GM21786 (cell line): Measurements from ENCODE around the gene SYNPO.

Experiments
- ATAC-seq: cut with Tn5 transposase; IDR thresholded peaks from one replicate; pipeline ENCODE4 v1.9.1; 2021; ENCODE audit not compliant: unreplicated experiment

Gene SYNPO

DNA sequence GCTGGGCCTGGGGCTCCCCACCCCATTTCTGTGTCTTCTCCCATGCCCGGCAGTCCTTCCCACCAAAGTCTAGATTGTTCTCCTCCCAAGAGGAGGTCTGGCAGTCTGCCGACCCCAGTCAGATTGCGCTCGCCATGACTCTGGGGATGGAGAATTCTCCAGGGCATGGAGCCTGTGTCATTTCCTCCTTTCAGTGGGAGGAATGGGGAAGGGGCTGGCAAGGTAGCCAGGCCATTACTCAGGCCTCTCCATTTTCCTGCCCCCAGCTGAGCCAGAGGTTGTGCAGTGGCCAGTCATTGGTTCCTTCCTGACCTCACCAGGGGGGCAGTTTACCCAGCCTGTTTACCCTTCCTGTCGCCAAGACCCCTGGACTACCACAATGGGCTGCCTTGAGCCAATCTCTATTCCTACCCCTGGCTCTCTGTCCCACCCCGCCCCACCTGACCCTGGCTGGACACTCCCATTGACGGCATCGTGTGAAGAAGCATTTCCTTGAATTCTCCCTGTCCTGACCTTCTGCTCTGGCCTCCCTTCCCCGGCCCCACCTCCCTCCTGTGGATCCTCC lies 628 bp downstream of the SYNPO start:
- no peak for ATAC-seq

DNA sequence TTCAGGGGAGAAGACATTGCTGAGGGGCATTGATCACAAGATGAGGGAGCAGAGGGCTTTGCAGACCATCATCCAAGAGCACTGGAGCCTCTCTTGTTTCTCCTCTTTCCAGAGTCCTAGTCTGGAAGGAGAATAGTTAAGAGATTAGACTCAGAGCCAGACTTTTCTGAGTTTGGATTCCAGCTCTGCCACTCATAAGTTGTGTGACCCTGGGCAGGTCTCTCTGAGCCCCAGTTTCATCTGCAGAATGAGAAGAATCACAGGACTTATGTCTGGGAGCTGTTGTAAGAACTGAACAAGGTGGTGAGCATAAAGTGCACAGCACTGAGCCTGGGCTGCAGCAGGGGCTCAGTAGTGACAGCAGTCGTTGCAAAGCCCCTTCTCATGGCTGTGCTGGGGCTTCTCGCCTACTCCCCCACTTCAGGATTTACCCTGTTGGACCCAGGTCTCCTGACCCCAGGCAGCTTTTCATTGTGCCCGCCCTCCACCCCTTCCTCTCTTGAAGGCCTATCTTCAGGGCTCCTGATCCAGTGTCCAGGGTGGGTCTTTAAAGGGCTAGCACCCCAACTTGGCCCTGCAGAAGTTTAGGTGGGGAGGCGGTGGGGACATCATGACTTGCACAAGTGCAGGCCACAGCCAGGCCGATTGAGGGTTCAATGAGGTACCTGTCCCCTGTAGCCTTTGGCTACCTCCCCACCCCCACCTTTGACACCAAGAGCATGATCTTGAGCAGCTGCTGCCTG lies 1.5 kb downstream of the SYNPO start:
- no peak for ATAC-seq

DNA sequence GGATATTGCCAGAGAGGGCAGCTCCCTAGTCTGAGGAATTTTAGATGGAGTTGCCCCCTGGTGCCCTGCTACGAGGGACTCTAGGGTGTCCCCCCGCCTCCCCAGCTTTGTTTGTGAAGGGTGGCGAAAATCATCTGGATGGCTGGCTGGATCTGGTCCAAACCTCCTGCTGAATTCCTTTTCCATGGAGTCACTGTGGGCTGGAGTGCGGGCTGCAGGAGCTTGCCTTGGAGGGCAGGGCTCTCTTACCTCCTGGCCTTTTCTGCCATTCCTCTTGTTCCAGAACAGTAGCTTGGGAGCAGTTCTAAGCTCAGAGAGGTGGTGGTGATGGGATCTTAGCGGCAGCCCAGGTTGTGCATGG lies 2.1 kb downstream of the SYNPO start:
- no peak for ATAC-seq

DNA sequence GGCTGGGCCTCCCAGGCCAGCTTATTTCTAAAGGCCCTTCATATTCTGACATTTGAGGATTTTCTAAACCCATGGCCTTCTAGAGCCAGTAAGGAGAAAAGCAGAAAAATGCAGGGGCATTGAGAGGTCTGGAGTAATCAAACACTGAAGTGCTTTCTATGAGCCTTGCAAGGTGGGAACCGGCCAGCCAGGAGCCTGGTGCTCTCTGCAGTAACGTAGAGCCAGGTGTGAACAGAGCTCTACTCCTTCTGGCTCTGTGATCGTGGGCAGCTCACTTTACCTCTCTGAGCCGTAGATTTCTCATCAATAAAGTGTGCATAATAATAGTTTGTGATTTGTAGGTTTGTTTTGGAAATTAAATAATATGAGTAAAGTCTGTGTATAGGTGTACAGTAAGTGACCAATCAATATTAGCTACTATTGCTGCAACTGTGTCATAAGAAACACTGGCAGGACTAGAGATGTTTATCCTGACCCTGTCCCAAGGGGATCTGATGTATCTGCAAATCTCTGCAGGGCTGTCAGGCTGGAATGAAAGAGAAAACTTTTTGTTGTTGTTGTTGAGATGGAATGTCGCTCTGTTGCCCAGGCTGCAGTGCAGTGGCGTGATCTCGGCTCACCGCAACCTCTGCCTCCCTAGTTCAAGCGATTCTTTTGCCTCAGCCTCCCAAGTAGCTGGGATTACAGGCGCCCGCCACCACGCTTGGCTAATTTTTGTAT lies 2.7 kb downstream of the SYNPO start:
- ATAC-seq, result no peak

DNA sequence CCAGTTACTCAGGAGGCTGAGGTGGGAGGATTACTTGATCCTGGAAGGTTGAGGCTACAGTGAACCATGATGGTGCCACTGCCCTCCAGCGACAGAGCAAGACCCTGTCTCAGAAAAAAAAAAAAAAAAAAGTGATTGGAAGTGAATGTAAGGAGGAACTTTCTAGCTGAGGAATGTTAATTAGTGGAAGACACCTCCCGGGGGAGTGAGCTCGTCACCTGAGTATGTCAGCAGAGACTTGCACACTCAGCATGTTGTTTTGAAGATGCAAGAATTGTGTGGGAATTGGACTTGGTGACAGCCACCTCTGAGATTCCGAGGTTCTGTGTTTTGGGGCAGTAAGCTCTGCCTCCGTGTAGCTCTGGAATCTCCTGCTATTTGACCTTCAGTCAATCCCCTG lies 3.6 kb downstream of the SYNPO start:
- no peak for ATAC-seq

DNA sequence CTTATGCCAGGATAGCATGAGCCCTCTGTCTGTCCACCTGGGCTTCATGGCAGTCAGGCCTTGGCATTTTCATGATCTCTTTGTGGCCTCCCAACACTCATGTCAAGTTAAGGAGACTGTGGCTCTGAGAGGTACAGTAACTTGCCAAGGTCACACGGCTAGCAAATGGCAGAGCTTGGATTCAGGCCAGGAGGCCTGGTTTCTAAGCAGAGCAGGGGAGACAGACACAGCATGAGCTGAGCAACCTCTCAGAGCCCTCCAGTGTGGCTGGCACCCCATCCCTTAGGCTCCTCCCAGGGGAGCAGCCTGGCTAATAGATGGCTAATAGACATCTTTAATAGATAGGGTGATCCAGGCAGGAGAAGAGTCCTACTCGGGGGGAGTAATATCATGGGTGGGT lies 4.1 kb downstream of the SYNPO start:
- no peak for ATAC-seq

DNA sequence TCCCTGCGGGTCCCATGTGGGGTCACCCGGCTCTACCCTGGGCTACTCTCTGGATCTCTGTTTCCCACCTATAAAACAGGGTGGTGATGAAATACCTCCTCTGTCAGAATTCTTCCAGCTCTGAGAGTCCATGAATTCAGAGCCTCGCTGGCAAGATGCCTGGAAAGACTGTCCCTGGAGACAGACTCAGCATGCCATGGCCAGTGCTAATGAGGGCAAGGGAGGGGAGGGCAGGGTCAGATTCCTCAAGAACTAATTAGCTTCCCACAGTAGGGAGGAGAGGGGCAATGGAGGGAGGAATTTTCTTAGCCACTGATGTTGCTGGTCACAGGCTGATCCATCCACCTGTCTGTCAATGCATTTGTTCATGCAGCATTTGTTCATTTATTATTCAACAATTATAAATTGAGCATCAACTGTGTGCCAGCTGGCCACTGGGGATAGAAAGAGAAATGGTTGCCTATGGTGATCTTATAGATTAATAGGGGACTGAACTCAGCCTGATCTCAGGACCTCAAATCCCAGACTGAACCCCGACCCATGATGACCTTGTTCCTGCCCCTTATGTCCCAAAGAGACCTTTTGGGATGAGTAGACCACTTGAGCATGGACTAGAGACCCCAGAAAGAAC lies 4.7 kb downstream of the SYNPO start:
- no peak for ATAC-seq

DNA sequence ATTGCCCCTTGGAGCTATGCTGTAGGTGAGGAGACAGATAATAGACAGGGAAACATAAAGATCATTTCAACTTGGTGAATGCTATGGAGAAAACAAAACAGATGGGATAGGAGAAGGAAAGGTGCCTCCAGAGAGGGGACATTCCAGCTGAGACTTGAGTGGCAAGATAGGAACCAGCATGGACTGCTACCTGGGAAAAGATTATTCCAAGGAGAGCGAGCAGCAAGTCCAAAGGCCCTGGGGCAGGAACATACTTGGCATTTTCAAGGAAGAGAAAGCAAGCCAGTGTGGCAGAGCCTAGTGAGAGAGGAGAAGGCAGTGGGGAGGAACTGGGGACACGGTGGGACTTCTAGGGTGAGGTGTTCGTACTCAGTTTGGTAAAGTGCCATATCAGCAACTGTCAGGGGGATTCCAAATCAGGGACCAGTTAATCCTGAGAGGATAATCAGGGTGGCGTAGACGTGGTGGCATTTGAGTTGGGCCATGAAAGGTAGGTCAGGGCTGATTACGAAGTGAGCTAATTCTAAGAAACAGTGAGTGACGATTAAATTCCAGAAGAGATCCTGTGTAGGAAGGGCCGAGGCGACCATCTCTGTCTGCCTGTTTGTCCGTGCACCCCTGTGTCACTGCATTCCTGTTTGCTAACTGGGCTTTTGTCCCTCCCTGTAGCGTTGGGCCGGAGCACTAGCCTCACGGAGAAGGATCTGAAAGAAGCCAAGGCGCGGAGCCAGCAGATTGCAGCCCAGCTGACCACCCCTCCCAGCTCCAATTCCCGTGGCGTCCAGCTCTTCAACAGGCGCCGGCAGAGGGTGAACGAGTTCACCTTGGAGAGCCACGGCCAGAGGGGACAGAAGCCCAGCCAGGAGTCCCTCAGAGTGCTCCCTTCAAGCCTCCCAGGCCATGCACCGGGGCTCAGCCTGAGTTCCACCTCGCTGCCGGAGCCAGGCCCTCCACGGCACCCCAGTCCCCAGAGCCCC lies 7.1 kb downstream of the SYNPO start:
- ATAC-seq, result no peak

DNA sequence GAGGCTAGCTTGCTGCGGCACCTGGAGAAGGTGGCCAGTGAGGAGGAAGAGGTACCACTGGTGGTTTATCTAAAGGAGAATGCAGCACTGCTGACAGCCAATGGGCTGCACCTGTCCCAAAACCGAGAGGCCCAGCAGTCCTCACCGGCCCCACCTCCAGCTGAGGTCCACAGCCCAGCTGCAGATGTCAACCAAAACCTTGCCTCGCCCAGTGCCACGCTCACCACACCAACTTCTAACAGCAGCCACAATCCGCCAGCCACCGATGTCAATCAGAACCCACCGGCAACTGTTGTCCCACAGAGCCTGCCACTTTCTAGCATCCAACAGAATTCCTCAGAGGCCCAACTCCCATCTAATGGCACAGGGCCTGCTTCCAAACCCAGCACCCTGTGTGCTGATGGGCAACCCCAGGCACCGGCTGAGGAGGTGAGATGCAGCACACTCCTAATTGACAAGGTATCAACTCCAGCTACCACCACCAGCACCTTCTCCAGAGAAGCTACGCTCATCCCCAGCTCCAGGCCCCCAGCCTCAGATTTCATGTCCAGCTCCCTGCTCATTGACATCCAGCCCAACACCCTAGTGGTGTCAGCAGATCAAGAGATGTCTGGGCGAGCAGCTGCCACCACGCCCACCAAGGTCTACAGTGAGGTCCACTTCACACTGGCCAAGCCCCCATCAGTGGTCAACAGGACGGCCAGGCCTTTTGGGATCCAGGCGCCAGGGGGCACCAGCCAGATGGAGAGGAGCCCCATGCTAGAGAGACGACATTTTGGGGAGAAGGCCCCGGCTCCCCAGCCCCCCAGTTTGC lies 8.0 kb downstream of the SYNPO start:
- ATAC-seq, result no peak

DNA sequence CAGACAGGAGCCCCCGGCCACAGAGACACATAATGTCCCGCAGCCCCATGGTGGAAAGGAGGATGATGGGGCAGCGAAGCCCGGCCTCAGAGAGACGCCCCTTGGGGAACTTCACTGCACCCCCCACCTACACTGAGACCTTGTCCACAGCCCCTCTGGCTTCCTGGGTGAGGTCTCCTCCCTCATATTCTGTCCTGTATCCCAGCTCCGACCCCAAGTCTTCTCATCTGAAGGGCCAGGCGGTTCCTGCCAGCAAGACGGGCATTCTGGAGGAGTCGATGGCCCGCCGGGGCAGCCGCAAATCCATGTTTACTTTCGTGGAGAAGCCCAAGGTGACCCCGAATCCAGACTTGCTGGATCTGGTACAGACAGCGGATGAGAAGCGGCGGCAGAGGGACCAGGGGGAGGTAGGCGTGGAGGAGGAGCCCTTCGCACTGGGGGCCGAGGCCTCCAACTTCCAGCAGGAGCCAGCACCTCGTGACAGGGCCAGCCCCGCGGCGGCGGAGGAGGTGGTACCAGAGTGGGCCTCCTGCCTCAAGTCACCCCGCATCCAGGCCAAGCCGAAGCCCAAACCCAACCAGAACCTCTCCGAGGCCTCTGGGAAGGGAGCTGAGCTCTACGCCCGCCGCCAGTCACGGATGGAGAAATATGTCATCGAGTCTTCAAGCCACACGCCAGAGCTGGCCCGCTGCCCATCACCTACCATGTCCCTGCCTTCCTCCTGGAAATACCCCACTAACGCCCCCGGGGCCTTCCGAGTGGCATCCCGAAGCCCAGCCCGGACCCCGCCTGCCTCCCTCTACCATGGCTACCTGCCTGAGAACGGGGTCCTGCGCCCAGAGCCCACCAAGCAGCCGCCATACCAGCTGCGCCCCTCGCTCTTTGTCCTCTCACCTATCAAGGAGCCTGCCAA lies 8.9 kb downstream of the SYNPO start:
- ATAC-seq, result no peak

DNA sequence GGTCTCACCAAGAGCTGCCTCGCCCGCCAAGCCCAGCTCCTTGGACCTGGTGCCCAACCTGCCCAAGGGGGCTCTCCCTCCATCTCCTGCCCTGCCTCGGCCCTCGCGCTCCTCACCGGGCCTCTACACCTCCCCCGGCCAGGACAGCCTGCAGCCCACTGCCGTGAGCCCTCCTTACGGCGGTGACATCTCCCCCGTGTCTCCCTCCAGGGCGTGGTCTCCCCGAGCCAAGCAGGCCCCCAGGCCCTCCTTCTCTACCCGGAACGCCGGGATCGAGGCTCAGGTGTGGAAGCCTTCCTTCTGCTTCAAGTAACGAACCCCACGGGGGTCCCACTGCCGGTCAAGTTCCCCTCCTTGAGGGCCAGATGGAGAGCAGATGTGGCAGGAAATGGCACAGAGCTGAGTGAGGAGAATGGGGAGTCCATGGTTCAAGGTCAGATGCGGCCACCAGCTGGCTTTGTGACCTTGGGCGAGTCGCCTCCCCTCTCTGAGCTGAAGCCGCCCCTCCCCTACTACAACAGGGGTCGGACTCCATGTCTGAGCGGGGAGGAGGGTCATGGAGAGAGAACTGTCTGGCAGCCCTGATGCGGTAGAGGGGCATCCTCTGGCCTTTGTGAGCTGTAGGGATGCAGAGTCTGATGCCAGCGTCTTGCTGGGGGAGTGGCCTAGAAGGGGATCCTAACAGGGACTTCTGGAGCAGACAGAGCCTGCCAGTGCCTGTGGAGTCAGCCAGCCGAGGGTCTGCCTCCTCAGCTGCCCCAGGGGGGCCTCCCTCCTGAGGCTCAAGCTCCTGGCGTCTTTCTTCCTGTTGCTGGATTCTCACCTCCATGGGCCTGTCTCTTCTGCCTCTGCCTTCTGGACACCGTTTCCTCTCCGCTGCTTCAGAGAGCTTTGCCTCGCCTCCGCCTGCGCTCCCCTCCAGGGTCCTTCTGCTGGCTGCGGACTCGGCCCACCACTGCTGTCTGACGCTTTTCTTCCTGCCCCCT lies 9.9 kb downstream of the SYNPO start:
- no peak for ATAC-seq

DNA sequence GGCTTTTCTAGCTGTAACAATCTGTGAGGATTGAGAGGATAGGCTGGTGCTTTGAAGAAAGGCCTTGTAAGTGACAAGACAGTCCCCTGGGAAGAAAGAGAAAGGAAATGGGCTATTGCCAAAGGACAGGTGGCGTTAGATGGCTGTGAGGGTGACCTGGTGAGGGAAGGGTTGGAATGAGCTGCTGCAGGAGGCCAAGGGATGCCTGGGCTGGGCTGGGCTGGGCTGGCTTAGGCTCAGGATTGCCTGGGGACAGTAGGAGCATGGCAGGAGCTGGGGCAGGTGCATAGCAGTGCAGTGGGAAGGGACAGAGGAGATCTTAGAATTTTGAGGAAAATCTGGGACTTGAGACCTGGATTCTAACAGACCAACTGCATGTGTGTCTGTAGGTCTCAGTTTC lies 10.9 kb downstream of the SYNPO start:
- no peak for ATAC-seq

DNA sequence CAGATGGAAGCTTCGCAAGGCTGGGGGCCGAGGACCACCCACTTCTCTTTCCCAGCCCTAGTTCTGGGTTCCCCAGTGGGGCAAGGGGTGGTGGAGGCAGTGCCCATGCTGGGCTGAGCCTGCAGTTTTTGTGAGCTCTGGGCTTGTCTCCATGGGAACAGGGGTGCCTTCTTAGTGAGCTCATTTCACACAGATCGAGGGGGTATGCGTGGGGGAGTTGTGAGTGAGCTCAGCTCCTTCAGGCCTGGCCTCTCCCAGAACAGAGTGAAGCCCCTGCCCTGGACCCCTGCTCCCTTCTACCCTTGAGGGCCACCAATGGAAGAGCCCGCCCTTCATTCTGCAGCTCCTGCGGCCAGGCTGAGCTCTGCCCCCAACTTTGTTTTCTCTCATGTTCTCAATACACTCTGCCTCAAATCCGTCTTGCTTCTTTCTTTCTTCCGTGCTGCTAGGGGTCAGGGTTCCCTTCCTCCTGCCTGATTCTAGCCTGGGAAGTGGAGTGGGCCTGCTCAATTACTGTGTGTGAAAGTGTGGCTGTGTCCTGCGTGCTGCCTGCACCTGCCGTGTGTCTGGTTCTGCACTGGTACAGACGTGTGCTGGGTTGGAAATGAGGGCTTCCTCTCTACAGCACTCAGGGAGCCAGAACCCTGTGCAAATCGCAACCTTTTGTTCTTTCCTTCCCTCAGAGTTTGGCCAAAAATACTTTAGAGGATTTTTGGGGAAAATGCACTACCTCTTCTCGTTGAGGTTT lies 11.6 kb downstream of the SYNPO start:
- ATAC-seq, result no peak

DNA sequence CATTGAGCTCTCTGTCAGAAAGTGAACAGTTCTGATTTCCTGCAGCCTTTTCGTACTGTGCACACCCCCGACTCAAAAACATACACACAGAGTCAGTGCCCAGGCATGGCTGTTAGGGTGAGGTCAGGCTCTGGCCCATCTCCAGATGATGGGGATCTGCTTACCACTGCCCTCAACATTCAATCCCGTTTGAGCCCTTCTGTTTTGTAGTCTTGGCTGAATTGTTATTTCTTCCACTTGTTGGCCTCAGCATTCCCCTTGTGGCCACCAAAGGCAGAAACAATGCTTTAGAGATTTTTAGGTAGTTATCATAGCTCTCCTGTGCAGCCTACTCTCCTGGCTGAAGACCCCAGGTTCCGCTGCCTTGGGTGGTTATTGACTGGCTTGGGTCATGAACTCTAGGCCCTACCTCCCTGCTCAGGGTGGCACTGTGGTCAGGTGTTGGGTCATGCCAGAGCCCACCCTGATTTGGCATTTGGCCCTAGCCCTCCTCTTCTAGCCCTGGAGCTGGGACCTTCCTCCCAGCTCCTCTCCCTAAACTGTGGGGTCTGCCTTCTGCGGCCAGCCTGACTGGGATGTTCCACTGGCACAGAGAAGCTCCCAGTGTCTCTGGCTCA lies 12.8 kb downstream of the SYNPO start:
- no peak for ATAC-seq

DNA sequence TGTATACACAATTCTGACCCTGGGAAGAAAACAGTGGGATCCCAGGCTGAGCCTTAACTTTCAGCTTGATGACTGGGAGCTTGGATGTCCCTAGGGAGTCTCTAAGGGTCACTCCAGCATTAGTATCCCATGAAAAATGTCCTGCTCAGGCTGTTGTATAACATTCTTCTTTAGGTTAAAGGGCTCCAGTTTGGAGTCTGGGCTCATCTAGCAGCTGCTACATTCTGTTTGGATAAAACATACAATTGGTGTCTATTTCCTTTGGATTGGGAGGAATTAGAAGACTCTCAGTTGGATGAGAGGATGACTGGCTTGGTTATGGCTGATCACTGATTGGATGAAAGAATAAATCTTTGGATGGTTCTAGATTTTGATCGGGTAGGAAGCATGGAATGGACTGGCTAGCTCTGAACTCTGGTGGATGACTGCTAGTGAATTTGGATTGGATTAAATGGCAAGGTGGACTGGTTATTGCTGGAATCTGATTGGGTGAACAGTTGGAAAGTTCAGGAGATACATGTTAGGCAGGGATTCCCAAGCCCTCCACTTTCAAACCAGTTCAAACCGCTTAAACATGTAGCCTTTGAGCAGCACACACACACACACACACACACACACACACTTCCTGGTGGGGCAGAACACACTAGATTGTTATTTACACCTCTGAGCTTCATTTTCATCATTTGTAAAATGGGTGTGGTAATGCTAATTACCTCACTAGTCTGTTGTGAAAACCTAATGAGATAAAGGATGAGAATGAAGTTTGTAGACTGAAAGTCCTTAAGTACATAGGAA lies 13.5 kb downstream of the SYNPO start:
- ATAC-seq, result no peak

DNA sequence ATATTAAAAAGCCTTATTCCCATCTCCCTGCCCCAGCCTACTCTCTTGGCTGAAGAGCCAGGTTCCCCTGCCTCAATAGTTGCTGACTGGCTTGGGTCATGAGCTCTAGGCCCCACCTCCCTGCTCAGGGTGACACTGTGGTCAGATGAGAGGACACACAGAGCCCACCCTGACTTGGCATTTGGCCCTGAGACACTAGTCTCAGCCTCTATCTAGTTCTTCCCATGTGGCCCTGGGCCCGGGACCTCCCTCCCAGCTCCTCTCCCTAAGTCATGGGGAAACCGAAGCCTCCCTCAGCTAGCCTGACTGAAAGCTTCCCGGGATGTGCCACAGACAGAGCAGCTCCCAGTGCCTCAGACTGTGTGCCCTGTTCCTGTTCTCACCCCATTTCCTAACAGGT lies 14.8 kb downstream of the SYNPO start:
- no peak for ATAC-seq
